Fibroblast of skin of right quadriceps (primary cell): Measurements from ENCODE around the gene ALDH3A1.
A peak's percentile ranks its signal among the peaks of the same experiment; 100 is the strongest.
"Not testable (repeated sequence)": the region's sequence is repeated elsewhere in the genome, so short reads cannot be mapped to it uniquely, and the experiment has no call there.

Source experiments
- DNase-seq: peaks from one replicate; pipeline ENCODE4 v3.0.0-alpha.2; 2013

The ALDH3A1 gene

GRCh38 chr17:19747829-19748806 is at the start of gene ALDH3A1:
Gene ALDH3A1, minus strand, starts transcription at chr17:19748298. Its CDS starts 3,169 bp downstream, at chr17:19745129.
- no peak for DNase-seq

- DNase-seq, result no peak
These were observed 48.4 kb upstream of the ALDH3A1 start for GRCh38 chr17:19796457-19796856.

GRCh38 chr17:19791918-19792550 is 43.9 kb upstream of the ALDH3A1 start:
- no peak for DNase-seq

GRCh38 chr17:19787733-19788357 is 39.7 kb upstream of the ALDH3A1 start:
- no peak for DNase-seq

- no peak for DNase-seq
These were observed 37.8 kb upstream of the ALDH3A1 start for GRCh38 chr17:19785854-19786253.

- DNase-seq, result no peak
These were observed 33.7 kb upstream of the ALDH3A1 start for GRCh38 chr17:19781488-19782458.

GRCh38 chr17:19780846-19781245 is 32.7 kb upstream of the ALDH3A1 start:
- DNase-seq, result no peak

- DNase-seq, result no peak
These were observed 25.4 kb upstream of the ALDH3A1 start for GRCh38 chr17:19773534-19773933.

GRCh38 chr17:19771971-19772630 is 24.0 kb upstream of the ALDH3A1 start:
- DNase-seq, result no peak

GRCh38 chr17:19770985-19771735 is 23.1 kb upstream of the ALDH3A1 start:
- no peak for DNase-seq

GRCh38 chr17:19769946-19770652 is 22.0 kb upstream of the ALDH3A1 start:
- peak; percentile 79 for DNase-seq

GRCh38 chr17:19768046-19768782 is 20.1 kb upstream of the ALDH3A1 start:
- DNase-seq, result no peak

GRCh38 chr17:19766421-19767270 is 18.5 kb upstream of the ALDH3A1 start:
- DNase-seq, result peak; percentile 44

- DNase-seq, result no peak
These were observed 17.9 kb upstream of the ALDH3A1 start for GRCh38 chr17:19766016-19766415.

GRCh38 chr17:19763991-19764390 is 15.9 kb upstream of the ALDH3A1 start:
- DNase-seq, result not testable (repeated sequence)

- DNase-seq, result no peak
These were observed 15.3 kb upstream of the ALDH3A1 start for GRCh38 chr17:19763416-19763815.

GRCh38 chr17:19762515-19762961 is 14.4 kb upstream of the ALDH3A1 start:
- peak; percentile 40 for DNase-seq

GRCh38 chr17:19760746-19761145 is 12.6 kb upstream of the ALDH3A1 start:
- DNase-seq, result no peak
